ENCODE data around the gene DENND10. TPM values are rescaled to one million over a fixed set of nuclear protein-coding genes. Genes with fewer than 3 reads are reported as not detected.
"Not testable (repeated sequence)": the region's sequence is repeated elsewhere in the genome, so short reads cannot be mapped to it uniquely, and the experiment has no call there.

The DENND10 gene
- total RNA-seq, 2 donors from 2014 or later = 31.2 to 42.4 TPM

DNA sequence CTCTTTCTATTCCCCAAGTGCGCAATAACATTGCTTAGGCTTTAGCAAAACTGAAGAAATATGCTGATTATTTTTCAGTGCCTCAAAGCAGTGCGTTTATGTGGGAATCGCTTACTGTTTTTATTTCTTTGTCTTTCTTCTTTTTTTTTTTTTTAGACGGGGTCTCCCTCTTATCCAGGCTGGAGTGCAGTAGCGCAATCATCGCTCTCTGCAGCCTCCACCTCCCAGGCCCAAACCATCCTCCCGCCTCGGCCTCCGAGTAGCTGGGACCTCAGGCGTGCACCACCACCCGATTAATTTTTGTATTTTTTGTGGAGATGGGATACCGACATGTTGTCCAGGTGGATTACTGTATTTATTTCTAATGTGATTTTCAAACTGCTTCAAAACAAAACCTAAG, 1.2 kb downstream of the DENND10 start:
- Histone ChIP-seq H3K27me3 (replicated peaks; ENCODE audit: insufficient read depth) (no peaks in the 10 kb centered on the region), H3K27ac (no peak overlapping the region), H3K9me3 (no peaks in the 10 kb centered on the region), H3K4me1 (replicated peaks) (no peaks in the 10 kb centered on the region), H3K36me3 (no peaks in the 10 kb centered on the region), H3K4me3 (peak overlapping the region in 1 of 2 donors; percentile 91)
- 89% methylated on average over 12 of the region's 12 CpGs for WGBS
- TF ChIP-seq POLR2AphosphoS5 (IDR thresholded peaks at IDR 0.05) (no peak), POLR2A (IDR thresholded peaks at IDR 0.05) (no peak)
- TF ChIP-seq, protein P1, sequence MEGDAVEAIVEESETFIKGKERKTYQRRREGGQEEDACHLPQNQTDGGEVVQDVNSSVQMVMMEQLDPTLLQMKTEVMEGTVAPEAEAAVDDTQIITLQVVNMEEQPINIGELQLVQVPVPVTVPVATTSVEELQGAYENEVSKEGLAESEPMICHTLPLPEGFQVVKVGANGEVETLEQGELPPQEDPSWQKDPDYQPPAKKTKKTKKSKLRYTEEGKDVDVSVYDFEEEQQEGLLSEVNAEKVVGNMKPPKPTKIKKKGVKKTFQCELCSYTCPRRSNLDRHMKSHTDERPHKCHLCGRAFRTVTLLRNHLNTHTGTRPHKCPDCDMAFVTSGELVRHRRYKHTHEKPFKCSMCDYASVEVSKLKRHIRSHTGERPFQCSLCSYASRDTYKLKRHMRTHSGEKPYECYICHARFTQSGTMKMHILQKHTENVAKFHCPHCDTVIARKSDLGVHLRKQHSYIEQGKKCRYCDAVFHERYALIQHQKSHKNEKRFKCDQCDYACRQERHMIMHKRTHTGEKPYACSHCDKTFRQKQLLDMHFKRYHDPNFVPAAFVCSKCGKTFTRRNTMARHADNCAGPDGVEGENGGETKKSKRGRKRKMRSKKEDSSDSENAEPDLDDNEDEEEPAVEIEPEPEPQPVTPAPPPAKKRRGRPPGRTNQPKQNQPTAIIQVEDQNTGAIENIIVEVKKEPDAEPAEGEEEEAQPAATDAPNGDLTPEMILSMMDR (IDR thresholded peaks at IDR 0.05) = no peak
- intact Hi-C loops (cut with DNase I) = loop anchor here (10.0 kb wide), 1 partner anchor 350 kb away; the partner anchor contains the start of gene CACUL1
- no peak for DNase-seq (ENCODE audit: low spot score)

DNA sequence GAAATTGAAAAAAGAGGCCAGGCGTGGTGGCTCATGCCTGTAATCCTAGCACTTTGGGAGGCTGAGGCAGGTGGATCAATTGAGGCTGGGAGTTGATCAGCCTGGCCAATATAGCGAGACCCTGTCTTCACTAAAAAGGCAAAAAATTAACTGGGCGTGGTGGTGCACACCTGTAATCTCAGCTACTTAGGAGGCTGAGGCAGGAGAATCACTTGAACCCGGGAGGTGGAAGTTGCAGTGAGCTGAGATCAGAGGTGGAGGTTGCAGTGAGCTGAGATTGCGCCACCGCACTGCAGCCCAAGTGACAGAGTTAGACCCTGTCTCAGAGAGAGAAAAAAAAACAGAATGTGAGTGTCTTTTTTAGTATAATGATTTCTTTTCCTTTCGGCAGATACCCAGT, 2.0 kb downstream of the DENND10 start:
- H3K27me3 ChIP-seq (replicated peaks; ENCODE audit: insufficient read depth); H3K27ac ChIP-seq; H3K4me3 ChIP-seq; H3K36me3 ChIP-seq; DNase-seq (ENCODE audit: low spot score); H3K9me3 ChIP-seq; H3K4me1 ChIP-seq (replicated peaks): not testable (repeated sequence)
- WGBS = 97% methylated on average over 7 of the region's 7 CpGs
- intact Hi-C loops (cut with DNase I) = loop anchor here (10.0 kb wide), 1 partner anchor 351 kb away; the partner anchor contains the start of gene CACUL1

DNA sequence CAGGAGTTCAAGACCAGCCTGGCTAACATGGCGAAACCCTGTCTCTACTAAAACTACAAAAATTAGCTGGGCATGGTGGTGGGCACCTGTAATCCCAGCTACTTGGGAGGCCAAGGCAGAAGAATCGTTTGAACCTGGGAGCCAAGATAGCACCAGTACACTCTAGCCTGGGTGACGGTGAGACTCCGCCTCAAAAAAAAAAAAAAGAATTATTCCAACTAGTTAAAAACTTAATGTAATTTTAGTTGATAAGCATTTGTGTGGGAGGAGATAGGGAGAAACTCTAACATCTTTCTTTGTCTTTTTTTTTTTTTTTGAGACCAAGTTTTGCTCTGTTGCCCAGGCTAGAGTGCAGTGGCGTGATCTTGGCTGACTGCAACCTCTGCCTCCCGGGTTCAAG, 3.2 kb downstream of the DENND10 start:
- not testable (repeated sequence) for DNase-seq (ENCODE audit: low spot score); H3K4me3 ChIP-seq; H3K27me3 ChIP-seq (replicated peaks; ENCODE audit: insufficient read depth); H3K9me3 ChIP-seq; H3K36me3 ChIP-seq; H3K4me1 ChIP-seq (replicated peaks); H3K27ac ChIP-seq
- intact Hi-C loops (cut with DNase I) = loop anchor here (10.0 kb wide), 1 partner anchor 352 kb away; the partner anchor contains the start of gene CACUL1
- 95% methylated on average over 6 of the region's 6 CpGs for WGBS

GRCh38 chr10:119107771-119108170, 3.9 kb downstream of the DENND10 start:
- not testable (repeated sequence) for H3K27ac ChIP-seq; H3K27me3 ChIP-seq (replicated peaks; ENCODE audit: insufficient read depth); H3K4me1 ChIP-seq (replicated peaks); DNase-seq (ENCODE audit: low spot score); H3K36me3 ChIP-seq; H3K4me3 ChIP-seq; H3K9me3 ChIP-seq
- intact Hi-C loops (cut with DNase I) = loop anchor here (10.0 kb wide), 1 partner anchor 353 kb away; the partner anchor contains the start of gene CACUL1
- 92% methylated on average over 2 of the region's 2 CpGs for WGBS

DNA sequence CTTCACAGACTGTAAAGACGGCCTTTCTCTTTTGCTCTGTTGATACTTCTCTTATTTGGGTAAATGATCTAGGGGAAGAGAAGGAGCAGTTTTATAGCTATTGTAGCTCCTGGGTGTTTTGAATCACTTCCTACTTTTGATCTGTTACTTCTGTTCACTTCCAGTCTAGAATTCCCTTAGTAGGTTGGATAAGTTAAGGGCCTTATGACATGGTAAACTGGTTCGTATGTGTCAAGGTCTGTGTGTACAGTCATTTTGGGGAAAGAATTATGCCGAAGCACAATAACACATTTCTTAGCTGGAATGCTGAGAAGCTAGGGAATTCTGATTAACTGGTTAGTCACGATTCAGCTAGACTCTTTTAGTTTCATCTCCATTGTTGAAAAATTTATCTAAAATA, 8.1 kb downstream of the DENND10 start:
- WGBS = 89% methylated on average over 4 of the region's 4 CpGs
- no peak overlapping the region for H3K4me3 ChIP-seq

DNA sequence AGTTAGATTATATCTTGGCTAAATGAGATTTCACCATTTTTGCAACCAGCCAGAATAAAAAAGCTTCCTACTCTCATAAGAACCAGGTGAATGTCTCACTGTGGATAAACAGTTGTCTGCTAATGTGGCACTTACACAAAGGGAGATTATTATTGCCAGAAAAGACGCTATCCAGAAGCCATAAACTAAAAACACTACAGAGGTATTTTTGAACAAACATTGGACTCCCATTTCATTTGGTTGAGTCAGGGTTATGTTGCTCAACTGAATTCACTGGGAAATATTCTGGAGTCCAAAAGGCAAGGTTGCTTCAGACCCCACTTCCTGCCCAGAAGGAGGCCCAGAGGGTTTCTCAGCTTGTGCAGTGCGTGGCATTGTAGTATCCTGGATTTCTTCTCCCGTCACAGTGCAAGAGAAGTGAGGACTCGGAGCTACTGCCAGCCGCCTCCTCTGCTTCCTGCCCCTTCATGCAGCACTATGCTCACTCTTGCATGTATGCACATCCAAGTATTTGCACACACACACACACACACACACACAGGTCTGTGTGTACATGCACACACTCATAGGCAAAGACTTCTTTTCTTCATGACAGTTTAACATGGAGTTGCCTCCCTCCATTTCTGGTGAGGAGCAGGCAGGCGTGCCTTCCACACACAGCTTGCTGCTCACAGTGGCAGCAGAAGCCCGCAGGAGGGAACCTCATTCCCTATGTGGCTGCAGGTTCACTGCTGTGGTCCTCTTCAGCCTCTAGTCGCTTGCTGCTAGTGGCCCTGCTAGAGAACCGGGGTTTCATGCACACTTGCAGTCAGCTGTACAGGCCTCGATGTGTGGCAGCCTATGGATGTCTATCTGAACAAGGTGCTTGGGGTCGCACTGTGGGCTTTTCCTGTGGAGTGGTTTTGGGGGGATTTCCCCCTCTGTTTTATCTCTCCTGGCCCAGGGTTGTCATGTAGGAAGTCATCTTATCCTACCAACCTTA, 10.1 kb downstream of the DENND10 start:
- no peaks in the 10 kb centered on the region for H3K36me3 ChIP-seq
- H3K27me3 ChIP-seq (replicated peaks; ENCODE audit: insufficient read depth) = no peaks in the 10 kb centered on the region
- WGBS = 78% methylated on average over 11 of the region's 11 CpGs
- no peaks in the 10 kb centered on the region for H3K9me3 ChIP-seq
- no peak for TF ChIP-seq POLR2AphosphoS5 (IDR thresholded peaks at IDR 0.05)
- TF ChIP-seq, protein P1 (IDR thresholded peaks at IDR 0.05) = no peak
- TF ChIP-seq POLR2A (IDR thresholded peaks at IDR 0.05) = no peak
- H3K27ac ChIP-seq = no peak overlapping the region
- DNase-seq (ENCODE audit: low spot score) = no peak
- intact Hi-C loops (cut with DNase I) = no loop called here
- no peak overlapping the region for H3K4me3 ChIP-seq
- no peaks in the 10 kb centered on the region for H3K4me1 ChIP-seq (replicated peaks)

More for the DNA sequence above, 8.1 kb downstream of the DENND10 start:
- DNase-seq (ENCODE audit: low spot score) = no peak
- no peaks in the 10 kb centered on the region for H3K4me1 ChIP-seq (replicated peaks)
- TF ChIP-seq, protein P1 (IDR thresholded peaks at IDR 0.05) = no peak
- no peak for TF ChIP-seq POLR2A (IDR thresholded peaks at IDR 0.05)
- TF ChIP-seq POLR2AphosphoS5 (IDR thresholded peaks at IDR 0.05) = no peak
- H3K27ac ChIP-seq = no peak overlapping the region
- H3K9me3 ChIP-seq = no peaks in the 10 kb centered on the region
- intact Hi-C loops (cut with DNase I) = no loop called here
- no peaks in the 10 kb centered on the region for H3K27me3 ChIP-seq (replicated peaks; ENCODE audit: insufficient read depth)
- no peaks in the 10 kb centered on the region for H3K36me3 ChIP-seq
